ENCODE results near the gene GNPAT. TPM values are rescaled to one million over a fixed set of nuclear protein-coding genes. Genes with fewer than 3 reads are reported as not detected.

Gene GNPAT
- total and polyA plus RNA-seq, 2 experiments from 2014 or later, result 32.8 to 45.4 TPM

DNA sequence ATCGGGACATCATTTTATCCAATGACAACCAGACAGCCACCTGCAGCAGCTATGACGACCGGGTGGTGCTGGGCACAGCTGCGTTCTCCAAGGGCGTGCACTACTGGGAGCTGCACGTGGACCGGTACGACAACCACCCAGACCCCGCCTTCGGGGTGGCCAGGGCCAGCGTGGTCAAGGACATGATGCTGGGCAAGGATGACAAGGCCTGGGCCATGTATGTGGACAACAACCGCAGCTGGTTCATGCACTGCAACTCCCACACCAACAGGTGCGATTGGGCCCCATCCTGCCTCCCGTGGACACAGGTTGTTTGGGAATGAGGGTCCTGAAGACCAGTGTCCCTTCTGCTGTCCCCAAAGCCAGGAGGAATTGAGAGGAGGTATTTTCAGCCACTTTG, 32.0 kb upstream of the GNPAT start:
- no peak overlapping the region for H2AFZ ChIP-seq
- Mint-ChIP-seq H3K36me3 (ENCODE audit: low read depth) (no peaks in the 10 kb centered on the region), H3K27ac (no peak overlapping the region), H3K4me1 (peaks cover 9% of the 10 kb centered on the region), H3K27me3 (ENCODE audit: insufficient read depth, low read depth, poor library complexity) (peaks cover 46% of the 10 kb centered on the region), H3K4me3 (no peak overlapping the region), H3K9me3 (no peaks in the 10 kb centered on the region)
- H3K36me3 ChIP-seq (ENCODE audit: insufficient read depth), result no peaks in the 10 kb centered on the region
- H3F3A ChIP-seq (replicated peaks; ENCODE audit: low read depth), result no peaks in the 10 kb centered on the region
- H3K79me2 ChIP-seq (replicated peaks; ENCODE audit: insufficient read depth), result no peaks in the 10 kb centered on the region
- no peak overlapping the region for H3K4me2 ChIP-seq
- no peaks in the 10 kb centered on the region for H3K9me2 ChIP-seq (ENCODE audit: insufficient read depth)
- H3K27ac ChIP-seq (ENCODE audit: low read depth), result no peak overlapping the region
- H4K20me1 ChIP-seq (replicated peaks; ENCODE audit: insufficient read depth), result peaks cover 5% of the 10 kb centered on the region
- TF ChIP-seq EZH2phosphoT487 (IDR thresholded peaks at IDR 0.05; ENCODE audit: unreplicated experiment), result no peak
- TF ChIP-seq POLR2AphosphoS5 (IDR thresholded peaks at IDR 0.05; ENCODE audit: low read depth), result no peak
- TF ChIP-seq, protein P1, sequence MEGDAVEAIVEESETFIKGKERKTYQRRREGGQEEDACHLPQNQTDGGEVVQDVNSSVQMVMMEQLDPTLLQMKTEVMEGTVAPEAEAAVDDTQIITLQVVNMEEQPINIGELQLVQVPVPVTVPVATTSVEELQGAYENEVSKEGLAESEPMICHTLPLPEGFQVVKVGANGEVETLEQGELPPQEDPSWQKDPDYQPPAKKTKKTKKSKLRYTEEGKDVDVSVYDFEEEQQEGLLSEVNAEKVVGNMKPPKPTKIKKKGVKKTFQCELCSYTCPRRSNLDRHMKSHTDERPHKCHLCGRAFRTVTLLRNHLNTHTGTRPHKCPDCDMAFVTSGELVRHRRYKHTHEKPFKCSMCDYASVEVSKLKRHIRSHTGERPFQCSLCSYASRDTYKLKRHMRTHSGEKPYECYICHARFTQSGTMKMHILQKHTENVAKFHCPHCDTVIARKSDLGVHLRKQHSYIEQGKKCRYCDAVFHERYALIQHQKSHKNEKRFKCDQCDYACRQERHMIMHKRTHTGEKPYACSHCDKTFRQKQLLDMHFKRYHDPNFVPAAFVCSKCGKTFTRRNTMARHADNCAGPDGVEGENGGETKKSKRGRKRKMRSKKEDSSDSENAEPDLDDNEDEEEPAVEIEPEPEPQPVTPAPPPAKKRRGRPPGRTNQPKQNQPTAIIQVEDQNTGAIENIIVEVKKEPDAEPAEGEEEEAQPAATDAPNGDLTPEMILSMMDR (conservative IDR thresholded peaks at IDR 0.05; ENCODE audit: low read depth in 2 of 2), result no peak
- TF ChIP-seq NANOG (IDR thresholded peaks at IDR 0.05; ENCODE audit: borderline replicate concordance), result no peak
- TF ChIP-seq, protein P2, sequence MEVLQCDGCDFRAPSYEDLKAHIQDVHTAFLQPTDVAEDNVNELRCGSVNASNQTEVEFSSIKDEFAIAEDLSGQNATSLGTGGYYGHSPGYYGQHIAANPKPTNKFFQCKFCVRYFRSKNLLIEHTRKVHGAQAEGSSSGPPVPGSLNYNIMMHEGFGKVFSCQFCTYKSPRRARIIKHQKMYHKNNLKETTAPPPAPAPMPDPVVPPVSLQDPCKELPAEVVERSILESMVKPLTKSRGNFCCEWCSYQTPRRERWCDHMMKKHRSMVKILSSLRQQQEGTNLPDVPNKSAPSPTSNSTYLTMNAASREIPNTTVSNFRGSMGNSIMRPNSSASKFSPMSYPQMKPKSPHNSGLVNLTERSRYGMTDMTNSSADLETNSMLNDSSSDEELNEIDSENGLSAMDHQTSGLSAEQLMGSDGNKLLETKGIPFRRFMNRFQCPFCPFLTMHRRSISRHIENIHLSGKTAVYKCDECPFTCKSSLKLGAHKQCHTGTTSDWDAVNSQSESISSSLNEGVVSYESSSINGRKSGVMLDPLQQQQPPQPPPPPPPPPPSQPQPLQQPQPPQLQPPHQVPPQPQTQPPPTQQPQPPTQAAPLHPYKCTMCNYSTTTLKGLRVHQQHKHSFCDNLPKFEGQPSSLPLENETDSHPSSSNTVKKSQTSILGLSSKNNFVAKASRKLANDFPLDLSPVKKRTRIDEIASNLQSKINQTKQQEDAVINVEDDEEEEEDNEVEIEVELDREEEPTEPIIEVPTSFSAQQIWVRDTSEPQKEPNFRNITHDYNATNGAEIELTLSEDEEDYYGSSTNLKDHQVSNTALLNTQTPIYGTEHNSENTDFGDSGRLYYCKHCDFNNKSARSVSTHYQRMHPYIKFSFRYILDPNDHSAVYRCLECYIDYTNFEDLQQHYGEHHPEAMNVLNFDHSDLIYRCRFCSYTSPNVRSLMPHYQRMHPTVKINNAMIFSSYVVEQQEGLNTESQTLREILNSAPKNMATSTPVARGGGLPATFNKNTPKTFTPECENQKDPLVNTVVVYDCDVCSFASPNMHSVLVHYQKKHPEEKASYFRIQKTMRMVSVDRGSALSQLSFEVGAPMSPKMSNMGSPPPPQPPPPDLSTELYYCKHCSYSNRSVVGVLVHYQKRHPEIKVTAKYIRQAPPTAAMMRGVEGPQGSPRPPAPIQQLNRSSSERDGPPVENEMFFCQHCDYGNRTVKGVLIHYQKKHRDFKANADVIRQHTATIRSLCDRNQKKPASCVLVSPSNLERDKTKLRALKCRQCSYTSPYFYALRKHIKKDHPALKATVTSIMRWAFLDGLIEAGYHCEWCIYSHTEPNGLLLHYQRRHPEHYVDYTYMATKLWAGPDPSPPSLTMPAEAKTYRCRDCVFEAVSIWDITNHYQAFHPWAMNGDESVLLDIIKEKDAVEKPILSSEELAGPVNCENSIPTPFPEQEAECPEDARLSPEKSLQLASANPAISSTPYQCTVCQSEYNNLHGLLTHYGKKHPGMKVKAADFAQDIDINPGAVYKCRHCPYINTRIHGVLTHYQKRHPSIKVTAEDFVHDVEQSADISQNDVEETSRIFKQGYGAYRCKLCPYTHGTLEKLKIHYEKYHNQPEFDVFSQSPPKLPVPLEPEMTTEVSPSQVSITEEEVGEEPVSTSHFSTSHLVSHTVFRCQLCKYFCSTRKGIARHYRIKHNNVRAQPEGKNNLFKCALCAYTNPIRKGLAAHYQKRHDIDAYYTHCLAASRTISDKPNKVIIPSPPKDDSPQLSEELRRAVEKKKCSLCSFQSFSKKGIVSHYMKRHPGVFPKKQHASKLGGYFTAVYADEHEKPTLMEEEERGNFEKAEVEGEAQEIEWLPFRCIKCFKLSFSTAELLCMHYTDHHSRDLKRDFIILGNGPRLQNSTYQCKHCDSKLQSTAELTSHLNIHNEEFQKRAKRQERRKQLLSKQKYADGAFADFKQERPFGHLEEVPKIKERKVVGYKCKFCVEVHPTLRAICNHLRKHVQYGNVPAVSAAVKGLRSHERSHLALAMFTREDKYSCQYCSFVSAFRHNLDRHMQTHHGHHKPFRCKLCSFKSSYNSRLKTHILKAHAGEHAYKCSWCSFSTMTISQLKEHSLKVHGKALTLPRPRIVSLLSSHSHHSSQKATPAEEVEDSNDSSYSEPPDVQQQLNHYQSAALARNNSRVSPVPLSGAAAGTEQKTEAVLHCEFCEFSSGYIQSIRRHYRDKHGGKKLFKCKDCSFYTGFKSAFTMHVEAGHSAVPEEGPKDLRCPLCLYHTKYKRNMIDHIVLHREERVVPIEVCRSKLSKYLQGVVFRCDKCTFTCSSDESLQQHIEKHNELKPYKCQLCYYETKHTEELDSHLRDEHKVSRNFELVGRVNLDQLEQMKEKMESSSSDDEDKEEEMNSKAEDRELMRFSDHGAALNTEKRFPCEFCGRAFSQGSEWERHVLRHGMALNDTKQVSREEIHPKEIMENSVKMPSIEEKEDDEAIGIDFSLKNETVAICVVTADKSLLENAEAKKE (CRISPR knock-in tag; IDR thresholded peaks at IDR 0.05), result no peak
- no peak for TF ChIP-seq ZNF114 (CRISPR knock-in tag; IDR thresholded peaks at IDR 0.05)
- TF ChIP-seq, protein P3, sequence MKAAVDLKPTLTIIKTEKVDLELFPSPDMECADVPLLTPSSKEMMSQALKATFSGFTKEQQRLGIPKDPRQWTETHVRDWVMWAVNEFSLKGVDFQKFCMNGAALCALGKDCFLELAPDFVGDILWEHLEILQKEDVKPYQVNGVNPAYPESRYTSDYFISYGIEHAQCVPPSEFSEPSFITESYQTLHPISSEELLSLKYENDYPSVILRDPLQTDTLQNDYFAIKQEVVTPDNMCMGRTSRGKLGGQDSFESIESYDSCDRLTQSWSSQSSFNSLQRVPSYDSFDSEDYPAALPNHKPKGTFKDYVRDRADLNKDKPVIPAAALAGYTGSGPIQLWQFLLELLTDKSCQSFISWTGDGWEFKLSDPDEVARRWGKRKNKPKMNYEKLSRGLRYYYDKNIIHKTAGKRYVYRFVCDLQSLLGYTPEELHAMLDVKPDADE (IDR thresholded peaks at IDR 0.05), result no peak
- TF ChIP-seq JUNB (IDR thresholded peaks at IDR 0.05; ENCODE audit: unreplicated experiment), result no peak
- no peak for TF ChIP-seq ZNF331 (CRISPR knock-in tag; IDR thresholded peaks at IDR 0.05; ENCODE audit: low read depth)
- TF ChIP-seq EZH2 (IDR thresholded peaks at IDR 0.05; ENCODE audit: low read depth, unreplicated experiment), result no peak
- TF ChIP-seq STAT1 (IDR thresholded peaks at IDR 0.05; ENCODE audit: unreplicated experiment), result no peak
- no peak for TF ChIP-seq CREB1 (CRISPR knock-in tag; IDR thresholded peaks at IDR 0.05; ENCODE audit: low read depth)
- TF ChIP-seq, protein P4, sequence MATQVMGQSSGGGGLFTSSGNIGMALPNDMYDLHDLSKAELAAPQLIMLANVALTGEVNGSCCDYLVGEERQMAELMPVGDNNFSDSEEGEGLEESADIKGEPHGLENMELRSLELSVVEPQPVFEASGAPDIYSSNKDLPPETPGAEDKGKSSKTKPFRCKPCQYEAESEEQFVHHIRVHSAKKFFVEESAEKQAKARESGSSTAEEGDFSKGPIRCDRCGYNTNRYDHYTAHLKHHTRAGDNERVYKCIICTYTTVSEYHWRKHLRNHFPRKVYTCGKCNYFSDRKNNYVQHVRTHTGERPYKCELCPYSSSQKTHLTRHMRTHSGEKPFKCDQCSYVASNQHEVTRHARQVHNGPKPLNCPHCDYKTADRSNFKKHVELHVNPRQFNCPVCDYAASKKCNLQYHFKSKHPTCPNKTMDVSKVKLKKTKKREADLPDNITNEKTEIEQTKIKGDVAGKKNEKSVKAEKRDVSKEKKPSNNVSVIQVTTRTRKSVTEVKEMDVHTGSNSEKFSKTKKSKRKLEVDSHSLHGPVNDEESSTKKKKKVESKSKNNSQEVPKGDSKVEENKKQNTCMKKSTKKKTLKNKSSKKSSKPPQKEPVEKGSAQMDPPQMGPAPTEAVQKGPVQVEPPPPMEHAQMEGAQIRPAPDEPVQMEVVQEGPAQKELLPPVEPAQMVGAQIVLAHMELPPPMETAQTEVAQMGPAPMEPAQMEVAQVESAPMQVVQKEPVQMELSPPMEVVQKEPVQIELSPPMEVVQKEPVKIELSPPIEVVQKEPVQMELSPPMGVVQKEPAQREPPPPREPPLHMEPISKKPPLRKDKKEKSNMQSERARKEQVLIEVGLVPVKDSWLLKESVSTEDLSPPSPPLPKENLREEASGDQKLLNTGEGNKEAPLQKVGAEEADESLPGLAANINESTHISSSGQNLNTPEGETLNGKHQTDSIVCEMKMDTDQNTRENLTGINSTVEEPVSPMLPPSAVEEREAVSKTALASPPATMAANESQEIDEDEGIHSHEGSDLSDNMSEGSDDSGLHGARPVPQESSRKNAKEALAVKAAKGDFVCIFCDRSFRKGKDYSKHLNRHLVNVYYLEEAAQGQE (IDR thresholded peaks at IDR 0.05; ENCODE audit: unreplicated experiment), result no peak
- ATAC-seq, result no peak
- H3K4me1 ChIP-seq (ENCODE audit: insufficient read depth), result peaks cover 4% of the 10 kb centered on the region; the same call in 1 of the 2 replicates
- DNase-seq (ENCODE audit: low spot score), result no peak
- H3K27me3 ChIP-seq (ENCODE audit: insufficient read depth), result peaks cover 33% of the 10 kb centered on the region
- no peak overlapping the region for H3K4me3 ChIP-seq

Measured in GM23338 (cell line).